Hepatic stellate cell (primary cell): ENCODE measurements around the gene EEF2.

Experiments used
- DNase-seq: peaks from one replicate; pipeline ENCODE4 v3.0.0; 2011; ENCODE audit warnings: low spot score

EEF2 gene

GRCh38 chr19:3984584-3984907 lies 717 bp downstream of the EEF2 start:
- DNase-seq, result no peak

- DNase-seq, result peak; percentile 53
Observed at GRCh38 chr19:3983936-3984583, 1.2 kb downstream of the EEF2 start.

- DNase-seq, result no peak
Observed at GRCh38 chr19:3983542-3983914, 1.7 kb downstream of the EEF2 start.

GRCh38 chr19:3982701-3983541 lies 2.3 kb downstream of the EEF2 start:
- DNase-seq, result peak; percentile 69

- no peak for DNase-seq
Observed at GRCh38 chr19:3981736-3982681, 3.3 kb downstream of the EEF2 start.

- DNase-seq, result no peak
Observed at GRCh38 chr19:3981373-3981735, 3.9 kb downstream of the EEF2 start.

GRCh38 chr19:3980353-3981251 lies 4.7 kb downstream of the EEF2 start:
- DNase-seq, result no peak

- DNase-seq, result no peak
Observed at GRCh38 chr19:3979674-3980352, 5.5 kb downstream of the EEF2 start.

GRCh38 chr19:3979289-3979673 lies 6.0 kb downstream of the EEF2 start:
- DNase-seq, result no peak

GRCh38 chr19:3978145-3978544 lies 7.1 kb downstream of the EEF2 start:
- DNase-seq, result no peak

- no peak for DNase-seq
Observed at GRCh38 chr19:3977242-3978143, 7.8 kb downstream of the EEF2 start.

GRCh38 chr19:3976495-3977241 lies 8.6 kb downstream of the EEF2 start:
- DNase-seq, result peak; percentile 57

- DNase-seq, result no peak
Observed at GRCh38 chr19:3975637-3976087, 9.6 kb downstream of the EEF2 start.

GRCh38 chr19:3975144-3975543 lies 10.1 kb downstream of the EEF2 start:
- no peak for DNase-seq

- peak; percentile 98 for DNase-seq
Observed at GRCh38 chr19:3970808-3971598, 14.3 kb downstream of the EEF2 start, which contains the start of gene DAPK3. TSS of gene DAPK3 (minus strand) at chr19:3971099. CDS start at chr19:3969735, 1,364 bp downstream.

- DNase-seq, result no peak
Observed at GRCh38 chr19:3970313-3970807, 14.9 kb downstream of the EEF2 start.

- DNase-seq, result peak; percentile 62
Observed at GRCh38 chr19:3969435-3970312, 15.6 kb downstream of the EEF2 start.
